Gastroesophageal sphincter (tissue), 3 donors: ENCODE results near the gene RTKN.

Source experiments
- EP300 ChIP-seq: sonication (generic); formaldehyde crosslinking; IDR thresholded peaks from one replicate; pipeline ENCODE4 v1.6.1; 2017; ENCODE audit warnings: antibody characterized with exemption, mild to moderate bottlenecking
- POLR2A ChIP-seq, 2 donors: fragments of 450-650 bp; IDR thresholded peaks; one replicate each; pipeline ENCODE4 v1.6.1; 2017; ENCODE audit warnings: antibody characterized with exemption in 2 of 2, mild to moderate bottlenecking in 2 of 2, moderate library complexity in 1 of 2
- POLR2AphosphoS5 ChIP-seq: sonication (generic); formaldehyde crosslinking; IDR thresholded peaks from one replicate; pipeline ENCODE4 v1.6.1; 2017; ENCODE audit warnings: antibody characterized with exemption
- TF ChIP-seq, protein P1 (sequence below), 4 experiments: fragments of 200-600 bp in 2 of 4; fragments of 450-650 bp in 2 of 4; sonication (generic) in 1 of 4; IDR thresholded peaks; one replicate each; pipeline ENCODE4 v1.5.1; 2017 to 2019; ENCODE audit warnings: antibody characterized with exemption in 4 of 4, mild to moderate bottlenecking in 2 of 4, moderate library complexity in 2 of 4

DNA sequence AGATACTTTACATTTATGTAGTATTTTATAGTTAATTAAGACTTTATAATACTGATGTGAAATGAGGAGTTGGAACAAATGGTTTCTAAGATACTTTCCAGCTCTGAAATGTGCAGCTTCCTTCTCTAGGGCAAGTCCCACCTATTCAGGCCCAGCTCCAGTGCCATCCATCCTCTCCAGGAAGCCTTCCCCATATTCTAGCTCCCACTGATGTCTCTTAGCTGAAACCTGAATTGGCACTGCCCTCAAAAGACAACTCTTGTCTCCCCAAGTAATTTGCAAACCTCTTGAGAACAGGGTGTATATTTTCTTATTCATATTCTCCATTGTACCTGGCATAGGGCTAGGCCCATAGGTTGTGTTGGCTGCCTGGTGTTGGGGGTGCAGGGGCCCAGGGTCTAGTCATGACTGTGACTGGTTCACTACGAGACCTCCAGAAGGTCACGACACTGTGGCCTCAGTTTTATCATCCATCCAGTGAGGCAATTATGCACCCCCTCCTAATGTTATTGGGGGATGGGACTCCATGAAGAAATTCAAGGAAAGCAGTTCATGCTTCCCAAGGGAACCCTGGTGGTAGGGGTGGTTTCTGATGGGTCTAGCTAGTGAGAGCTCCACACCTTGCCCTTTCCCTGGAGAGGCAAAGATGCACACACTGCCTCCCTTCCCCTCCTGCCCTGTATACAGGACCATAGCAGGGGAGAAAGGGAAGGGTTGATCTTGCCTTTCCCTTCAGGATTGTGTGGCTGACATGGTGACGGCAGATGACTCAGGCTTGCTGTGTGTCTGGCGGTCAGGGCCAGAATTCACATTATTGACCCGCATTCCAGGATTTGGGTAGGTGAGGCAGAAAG lies 17.4 kb downstream of the RTKN start:
- TF ChIP-seq EP300, result no peak
- TF ChIP-seq, protein P1, sequence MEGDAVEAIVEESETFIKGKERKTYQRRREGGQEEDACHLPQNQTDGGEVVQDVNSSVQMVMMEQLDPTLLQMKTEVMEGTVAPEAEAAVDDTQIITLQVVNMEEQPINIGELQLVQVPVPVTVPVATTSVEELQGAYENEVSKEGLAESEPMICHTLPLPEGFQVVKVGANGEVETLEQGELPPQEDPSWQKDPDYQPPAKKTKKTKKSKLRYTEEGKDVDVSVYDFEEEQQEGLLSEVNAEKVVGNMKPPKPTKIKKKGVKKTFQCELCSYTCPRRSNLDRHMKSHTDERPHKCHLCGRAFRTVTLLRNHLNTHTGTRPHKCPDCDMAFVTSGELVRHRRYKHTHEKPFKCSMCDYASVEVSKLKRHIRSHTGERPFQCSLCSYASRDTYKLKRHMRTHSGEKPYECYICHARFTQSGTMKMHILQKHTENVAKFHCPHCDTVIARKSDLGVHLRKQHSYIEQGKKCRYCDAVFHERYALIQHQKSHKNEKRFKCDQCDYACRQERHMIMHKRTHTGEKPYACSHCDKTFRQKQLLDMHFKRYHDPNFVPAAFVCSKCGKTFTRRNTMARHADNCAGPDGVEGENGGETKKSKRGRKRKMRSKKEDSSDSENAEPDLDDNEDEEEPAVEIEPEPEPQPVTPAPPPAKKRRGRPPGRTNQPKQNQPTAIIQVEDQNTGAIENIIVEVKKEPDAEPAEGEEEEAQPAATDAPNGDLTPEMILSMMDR (IDR thresholded peaks at IDR 0.05), result no peak
- no peak for TF ChIP-seq POLR2AphosphoS5
- TF ChIP-seq POLR2A (IDR thresholded peaks at IDR 0.05), result no peak
